ENCODE measurements around the gene HOXC5.

Gene HOXC5

DNA sequence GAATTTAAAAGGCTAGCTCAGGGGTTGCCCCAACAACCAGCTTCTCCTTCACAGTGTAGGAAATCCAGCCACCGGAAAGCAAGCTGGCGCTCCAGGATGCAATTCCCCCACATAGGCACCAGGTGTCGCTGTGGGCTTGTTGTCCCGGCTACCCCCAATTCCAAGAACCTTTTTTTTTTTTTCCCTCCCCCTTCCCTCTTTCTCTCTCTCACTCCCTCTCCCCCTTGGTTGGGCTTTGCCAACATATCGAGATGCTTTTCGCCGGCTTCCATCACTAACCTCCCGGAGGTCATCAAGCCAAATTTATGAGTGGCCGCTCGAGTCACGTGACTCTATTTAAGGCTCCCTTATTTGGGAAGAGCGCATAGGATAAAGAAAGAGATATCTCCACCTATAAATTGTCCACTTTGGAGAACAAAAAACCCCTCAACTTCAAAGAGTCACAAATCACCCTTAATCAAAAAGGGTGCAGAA, at the start of gene HOXC5:
HOXC5 (plus strand) TSS at position 424 of the 474 bp plus-strand sequence. CDS start 73 bp downstream, outside the sequence.
- DNase-seq (ENCODE audit: low read depth) = peak; percentile 40

DNA sequence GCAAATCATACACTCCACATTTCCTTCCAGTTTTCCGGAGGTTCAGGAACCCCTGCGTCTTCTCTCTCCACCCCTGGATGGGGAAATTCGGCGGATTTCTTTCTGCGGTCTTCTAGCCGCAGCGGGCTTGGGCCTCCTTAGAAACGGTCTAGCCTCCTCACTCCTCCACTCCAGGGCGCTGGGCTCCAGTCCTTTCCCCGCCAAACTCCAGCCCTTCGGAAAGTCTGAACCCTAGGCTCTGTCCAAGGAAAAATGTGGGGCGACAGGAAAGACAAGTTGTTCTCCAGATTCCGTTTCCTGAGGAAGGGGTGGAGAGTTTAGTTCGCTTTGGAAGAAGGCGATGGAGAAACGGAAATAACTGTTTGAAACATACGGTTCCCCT, 49.3 kb upstream of the HOXC5 start:
- no peak for DNase-seq (ENCODE audit: low read depth)

DNA sequence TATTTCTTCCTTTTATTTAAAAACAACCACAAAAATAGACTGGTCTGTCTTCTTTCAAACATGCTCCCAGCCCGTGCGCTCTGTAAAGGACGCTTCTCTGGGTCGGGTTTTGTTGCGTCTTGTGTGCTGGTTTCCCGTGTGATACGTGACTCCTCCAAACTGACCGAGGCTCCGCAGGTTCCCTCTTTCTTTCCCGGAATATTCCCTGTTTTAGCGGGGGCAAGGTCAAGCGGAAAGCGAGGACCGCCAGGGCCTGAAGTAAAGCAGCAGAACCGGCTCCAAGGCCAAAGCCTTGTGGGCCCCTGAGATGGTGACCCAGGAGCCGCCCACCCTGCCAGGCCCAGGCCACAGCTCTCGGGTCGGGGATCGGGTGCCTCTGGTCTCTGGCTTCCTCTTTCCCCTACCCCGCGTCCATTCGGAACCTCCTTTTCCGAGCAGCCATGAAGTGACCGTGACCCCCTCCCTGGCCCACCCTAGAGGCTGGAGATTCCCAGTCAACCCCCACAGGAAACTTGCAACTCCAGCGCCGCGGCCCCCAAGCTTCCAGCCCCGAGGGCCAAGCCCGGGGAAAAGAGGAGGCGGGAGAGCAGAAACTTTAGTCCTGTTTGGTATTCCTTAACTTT, 48.8 kb upstream of the HOXC5 start:
- no peak for DNase-seq (ENCODE audit: low read depth)

DNA sequence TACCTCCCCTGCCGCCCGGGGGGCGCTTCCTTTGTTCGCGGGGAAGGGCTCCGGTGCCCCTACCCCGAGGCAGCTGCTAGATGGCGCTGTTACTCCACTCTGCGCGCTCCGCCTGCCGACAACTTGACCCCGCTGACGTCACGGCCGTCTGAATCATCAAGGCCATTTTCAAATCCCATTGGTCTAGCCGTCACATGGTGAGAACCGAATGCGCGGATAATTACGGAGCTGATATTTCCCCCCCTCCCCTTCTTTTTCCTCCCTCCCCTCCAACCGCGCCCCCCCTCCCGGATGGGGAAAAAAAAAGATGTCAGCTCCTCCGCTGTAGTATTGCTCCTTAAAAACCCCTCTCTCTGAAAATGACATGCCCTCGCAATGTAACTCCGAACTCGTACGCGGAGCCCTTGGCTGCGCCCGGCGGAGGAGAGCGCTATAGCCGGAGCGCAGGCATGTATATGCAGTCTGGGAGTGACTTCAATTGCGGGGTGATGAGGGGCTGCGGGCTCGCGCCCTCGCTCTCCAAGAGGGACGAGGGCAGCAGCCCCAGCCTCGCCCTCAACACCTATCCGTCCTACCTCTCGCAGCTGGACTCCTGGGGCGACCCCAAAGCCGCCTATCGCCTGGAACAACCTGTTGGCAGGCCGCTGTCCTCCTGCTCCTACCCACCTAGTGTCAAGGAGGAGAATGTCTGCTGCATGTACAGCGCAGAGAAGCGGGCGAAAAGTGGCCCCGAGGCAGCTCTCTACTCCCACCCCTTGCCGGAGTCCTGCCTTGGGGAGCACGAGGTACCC, 47.8 kb upstream of the HOXC5 start, which contains the start of gene HOXC10:
HOXC10 (plus strand) TSS at position 246 of the 791 bp plus-strand sequence; CDS start at position 360, 114 bp downstream.
- DNase-seq (ENCODE audit: low read depth) = peak; percentile 54

GRCh38 chr12:53985692-53985993, 47.2 kb upstream of the HOXC5 start:
- no peak for DNase-seq (ENCODE audit: low read depth)

- DNase-seq (ENCODE audit: low read depth) = no peak
These were observed 46.7 kb upstream of the HOXC5 start for GRCh38 chr12:53985994-53986685.

DNA sequence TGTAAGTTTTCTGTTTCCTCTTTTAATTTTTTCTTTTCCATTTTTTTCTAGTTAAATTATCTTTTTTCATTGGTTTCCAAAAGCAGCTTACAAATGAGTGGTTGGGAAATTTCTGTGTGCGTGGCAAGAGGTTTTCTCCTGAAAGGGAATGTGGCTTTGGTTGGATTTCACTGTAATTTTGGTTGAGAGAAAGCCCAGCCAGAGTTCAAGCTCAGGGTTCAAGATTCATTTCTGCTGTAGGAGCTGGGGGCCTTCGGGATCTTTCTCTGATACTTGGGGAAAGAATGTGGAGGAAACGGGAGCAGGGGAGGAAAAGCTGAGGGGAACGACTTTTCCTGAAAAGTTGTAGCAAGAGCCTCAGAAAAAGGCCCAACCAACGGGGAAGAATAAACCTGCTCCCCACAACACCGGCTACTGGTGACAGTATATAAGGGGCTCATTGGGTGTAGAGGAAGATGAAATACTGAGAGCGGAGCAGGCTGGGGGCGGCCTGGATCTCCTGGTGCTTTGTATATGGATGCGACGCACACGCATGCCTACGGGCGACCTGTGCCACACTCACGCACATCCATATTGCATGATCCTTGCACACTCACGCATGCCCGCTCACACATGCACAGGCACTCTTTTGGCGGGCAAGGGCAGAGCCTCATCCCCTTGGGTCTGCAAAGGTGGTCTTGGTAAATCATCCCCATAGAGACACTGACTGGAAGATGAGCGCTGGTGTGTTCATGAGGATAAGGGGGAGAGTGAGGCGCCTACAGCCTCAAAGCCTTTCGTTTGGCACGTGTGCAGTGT, 46.0 kb upstream of the HOXC5 start:
- no peak for DNase-seq (ENCODE audit: low read depth)

- no peak for DNase-seq (ENCODE audit: low read depth)
These were observed 45.0 kb upstream of the HOXC5 start for GRCh38 chr12:53987787-53988230.

- no peak for DNase-seq (ENCODE audit: low read depth)
These were observed 44.2 kb upstream of the HOXC5 start for GRCh38 chr12:53988541-53989226.

DNA sequence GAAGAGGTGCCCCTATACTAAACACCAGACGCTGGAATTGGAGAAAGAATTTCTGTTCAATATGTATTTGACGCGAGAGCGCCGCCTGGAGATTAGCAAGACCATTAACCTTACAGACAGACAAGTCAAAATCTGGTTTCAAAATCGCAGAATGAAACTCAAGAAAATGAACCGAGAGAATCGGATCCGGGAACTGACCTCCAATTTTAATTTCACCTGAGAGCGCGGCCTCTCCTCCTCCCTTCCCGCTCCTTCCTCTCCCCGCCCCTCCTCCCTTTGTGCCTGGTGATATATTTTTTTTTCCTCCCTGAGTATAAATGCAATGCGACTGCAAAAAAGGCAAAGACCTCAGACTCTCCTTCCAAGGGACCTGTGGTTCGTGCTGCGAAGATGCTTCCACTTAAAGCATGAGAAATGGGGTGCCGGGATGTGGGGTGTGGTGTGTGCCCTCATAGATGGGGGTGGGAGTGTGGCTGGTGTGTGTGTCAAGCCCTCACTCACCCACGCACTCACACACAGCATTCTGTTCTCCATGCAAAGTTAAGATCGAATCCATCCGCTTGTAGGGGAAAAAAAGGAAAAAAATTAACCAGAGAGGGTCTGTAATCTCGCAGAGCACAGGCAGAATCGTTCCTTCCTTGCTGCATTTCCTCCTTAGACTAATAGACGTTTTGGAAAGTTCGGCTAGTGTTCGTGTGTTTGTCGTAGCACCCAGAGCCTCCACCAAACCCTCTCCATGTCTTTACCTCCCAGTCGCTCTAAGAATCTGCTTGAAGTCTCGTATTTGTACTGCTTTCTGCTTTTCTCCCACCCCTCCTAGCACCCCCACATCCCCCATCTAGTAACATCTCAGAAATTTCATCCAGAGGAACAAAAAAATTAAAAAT, 43.4 kb upstream of the HOXC5 start:
- no peak for DNase-seq (ENCODE audit: low read depth)

- DNase-seq (ENCODE audit: low read depth) = no peak
These were observed 42.4 kb upstream of the HOXC5 start for GRCh38 chr12:53990311-53991076.

GRCh38 chr12:53991077-53991460, 41.8 kb upstream of the HOXC5 start:
- no peak for DNase-seq (ENCODE audit: low read depth)

- no peak for DNase-seq (ENCODE audit: low read depth)
These were observed 40.4 kb upstream of the HOXC5 start for GRCh38 chr12:53992377-53992889.

- no peak for DNase-seq (ENCODE audit: low read depth)
These were observed 39.5 kb upstream of the HOXC5 start for GRCh38 chr12:53993162-53994008.

DNA sequence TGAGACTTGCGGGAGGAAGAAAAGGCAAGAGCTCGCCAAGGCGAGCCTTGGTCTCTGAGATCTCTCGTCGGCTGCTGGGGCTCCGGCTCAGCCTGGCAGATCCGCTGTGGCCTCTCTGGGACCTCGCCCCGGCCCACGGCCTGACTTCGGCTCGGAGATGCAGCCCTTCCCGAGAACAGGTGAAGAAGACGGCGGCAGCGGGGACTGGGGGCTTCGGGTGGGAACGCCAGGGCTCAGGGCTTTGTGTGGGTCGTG, 38.9 kb upstream of the HOXC5 start:
- DNase-seq (ENCODE audit: low read depth) = no peak

GRCh38 chr12:53994264-53995001, 38.4 kb upstream of the HOXC5 start:
- no peak for DNase-seq (ENCODE audit: low read depth)

DNA sequence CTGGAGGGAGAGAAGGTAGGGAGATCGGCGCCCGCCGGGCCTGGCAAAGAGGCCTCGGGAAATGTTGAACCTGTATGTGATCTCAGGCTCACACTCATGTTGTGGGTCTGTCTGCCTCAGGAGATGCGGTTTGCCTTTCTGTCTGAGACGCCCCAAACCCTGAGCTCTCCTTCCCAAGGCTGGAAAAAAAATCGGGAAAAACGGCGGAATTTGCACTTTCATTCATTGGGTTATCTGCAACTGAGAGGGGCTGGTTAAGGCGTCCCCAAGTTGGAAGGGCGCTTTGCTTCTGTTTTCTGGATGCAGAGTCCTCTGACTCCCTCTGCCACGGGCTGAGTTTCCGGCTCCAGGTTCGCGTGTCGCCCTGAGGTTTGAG, 37.9 kb upstream of the HOXC5 start:
- no peak for DNase-seq (ENCODE audit: low read depth)

Measured in stimulated activated CD8-positive, alpha-beta memory T cell treated with anti-CD3 and anti-CD28 coated beads, Interleukin-15, amount 100 ng/mL, for 1 hour (primary cell).